NB4 (cell line): ENCODE data around the gene CYP1A1.

Source experiments
- DNase-seq: peaks from one replicate; pipeline ENCODE4 v3.0.0; 2010; ENCODE audit warnings: low read depth
- H3K4me3 ChIP-seq: one replicate; pipeline ENCODE4 v1.5.1; 2011; ENCODE audit warnings: mild to moderate bottlenecking, low read depth, low read length, moderate library complexity
- MAX ChIP-seq: IDR thresholded peaks from 2 replicates; pipeline ENCODE4 v1.6.1; 2011; ENCODE audit warnings: low read depth, low read length
- MYC ChIP-seq: IDR thresholded peaks from 2 replicates; pipeline ENCODE4 v1.6.1; 2011; ENCODE audit warnings: low read depth, low read length
- POLR2A ChIP-seq: IDR thresholded peaks from 2 replicates; pipeline ENCODE4 v1.6.1; 2011; ENCODE audit warnings: mild to moderate bottlenecking; ENCODE audit not compliant: insufficient read length; ENCODE audit errors: extremely low read depth
- TF ChIP-seq, protein P1 (sequence below): IDR thresholded peaks from one replicate; pipeline ENCODE4 v1.5.1; 2012; ENCODE audit warnings: low read depth, low read length

CYP1A1 gene

DNA sequence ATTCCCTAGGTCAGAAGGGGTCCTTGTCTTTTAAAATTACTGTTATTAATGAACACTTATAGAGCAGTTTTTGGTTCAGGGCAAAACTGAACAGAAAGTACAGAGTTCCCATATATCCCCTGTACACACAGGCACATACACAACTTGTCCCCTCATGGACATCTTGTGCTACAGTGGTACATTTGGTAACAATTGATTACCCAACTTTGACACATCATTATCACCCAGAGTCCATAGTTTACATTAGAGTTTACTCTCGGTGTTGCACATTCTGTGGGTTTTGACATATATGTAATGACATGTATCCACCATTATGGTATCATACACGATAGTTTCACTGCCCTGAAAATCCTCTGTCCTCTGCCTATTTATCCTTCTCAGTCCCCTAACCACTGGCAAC lies 28.5 kb downstream of the CYP1A1 start:
- DNase-seq, result no peak
- peak overlapping the region; percentile 88 for H3K4me3 ChIP-seq
- TF ChIP-seq MYC (no peak), POLR2A (no peak), MAX (no peak)
- TF ChIP-seq, protein P1, sequence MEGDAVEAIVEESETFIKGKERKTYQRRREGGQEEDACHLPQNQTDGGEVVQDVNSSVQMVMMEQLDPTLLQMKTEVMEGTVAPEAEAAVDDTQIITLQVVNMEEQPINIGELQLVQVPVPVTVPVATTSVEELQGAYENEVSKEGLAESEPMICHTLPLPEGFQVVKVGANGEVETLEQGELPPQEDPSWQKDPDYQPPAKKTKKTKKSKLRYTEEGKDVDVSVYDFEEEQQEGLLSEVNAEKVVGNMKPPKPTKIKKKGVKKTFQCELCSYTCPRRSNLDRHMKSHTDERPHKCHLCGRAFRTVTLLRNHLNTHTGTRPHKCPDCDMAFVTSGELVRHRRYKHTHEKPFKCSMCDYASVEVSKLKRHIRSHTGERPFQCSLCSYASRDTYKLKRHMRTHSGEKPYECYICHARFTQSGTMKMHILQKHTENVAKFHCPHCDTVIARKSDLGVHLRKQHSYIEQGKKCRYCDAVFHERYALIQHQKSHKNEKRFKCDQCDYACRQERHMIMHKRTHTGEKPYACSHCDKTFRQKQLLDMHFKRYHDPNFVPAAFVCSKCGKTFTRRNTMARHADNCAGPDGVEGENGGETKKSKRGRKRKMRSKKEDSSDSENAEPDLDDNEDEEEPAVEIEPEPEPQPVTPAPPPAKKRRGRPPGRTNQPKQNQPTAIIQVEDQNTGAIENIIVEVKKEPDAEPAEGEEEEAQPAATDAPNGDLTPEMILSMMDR, result no peak

- H3K4me3 ChIP-seq, result peak overlapping the region; percentile 88
- DNase-seq, result no peak
- TF ChIP-seq, protein P1, result no peak
- TF ChIP-seq POLR2A, result no peak
- no peak for TF ChIP-seq MAX
- TF ChIP-seq MYC, result no peak
Measured at GRCh38 chr15:74696398-74696729, 29.0 kb downstream of the CYP1A1 start.

GRCh38 chr15:74695597-74696397 lies 29.5 kb downstream of the CYP1A1 start, which contains the start of gene EDC3:
Gene EDC3 (minus strand): TSS chr15:74696024. CDS start chr15:74675124, 20,900 bp downstream.
- peak within 1 kb of the TSS; percentile 88 for H3K4me3 ChIP-seq
- peak; percentile 90 for DNase-seq
- TF ChIP-seq, protein P1, result no peak
- TF ChIP-seq MAX (peak; percentile 57), POLR2A (peak; percentile 68), MYC (peak; percentile 46; the same call in 1 of the 2 replicates)

- no peak overlapping the region for H3K4me3 ChIP-seq
- DNase-seq, result no peak
- TF ChIP-seq POLR2A, result no peak
- TF ChIP-seq, protein P1, result no peak
- no peak for TF ChIP-seq MYC
- no peak for TF ChIP-seq MAX
Measured at GRCh38 chr15:74692327-74692726, 33.0 kb downstream of the CYP1A1 start.

DNA sequence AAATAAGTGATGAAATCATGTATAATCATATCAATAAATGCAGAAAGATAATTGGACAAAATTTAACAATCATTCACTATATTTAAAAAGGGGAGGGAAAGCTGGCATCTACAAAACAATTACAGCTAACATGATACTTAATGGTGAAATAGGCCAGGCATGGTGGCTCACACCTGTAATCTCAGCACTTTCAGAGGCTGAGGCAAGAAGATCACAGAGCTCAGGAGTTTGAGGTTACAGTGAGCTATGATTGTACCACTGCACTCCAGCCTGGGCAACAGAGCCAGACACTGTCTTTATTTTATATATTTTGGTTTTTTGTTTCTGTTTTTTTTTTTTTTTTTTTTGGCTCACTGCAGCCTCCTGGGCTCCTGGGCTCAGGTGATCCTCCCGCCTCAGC lies 41.6 kb downstream of the CYP1A1 start:
- TF ChIP-seq, protein P1, result no peak
- TF ChIP-seq MAX (no peak), MYC (no peak), POLR2A (no peak)
- H3K4me3 ChIP-seq, result no peak overlapping the region
- no peak for DNase-seq

DNA sequence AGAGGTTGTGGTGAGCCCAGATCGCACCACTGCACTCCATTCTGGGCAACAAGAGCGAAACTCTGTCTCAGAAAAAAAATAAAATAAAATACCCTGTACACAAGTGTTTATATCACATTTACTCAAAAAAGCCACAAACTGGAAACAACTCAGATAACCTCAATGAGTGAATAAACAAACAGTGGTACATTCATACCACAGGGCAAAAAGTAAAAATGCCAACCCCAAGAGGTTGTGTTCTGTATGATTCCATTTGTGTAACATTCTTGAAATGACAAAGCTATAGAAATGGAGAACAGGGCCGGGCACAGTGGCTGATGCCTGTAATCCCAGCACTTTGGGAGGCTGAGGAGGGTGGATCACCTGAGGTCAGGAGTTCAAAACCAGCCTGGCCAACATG lies 42.4 kb downstream of the CYP1A1 start:
- TF ChIP-seq MAX, result no peak
- TF ChIP-seq MYC, result no peak
- TF ChIP-seq POLR2A, result no peak
- TF ChIP-seq, protein P1, result no peak
- DNase-seq, result no peak
- no peak overlapping the region for H3K4me3 ChIP-seq
